ENCODE results near the gene FAM83B.

Gene FAM83B

DNA sequence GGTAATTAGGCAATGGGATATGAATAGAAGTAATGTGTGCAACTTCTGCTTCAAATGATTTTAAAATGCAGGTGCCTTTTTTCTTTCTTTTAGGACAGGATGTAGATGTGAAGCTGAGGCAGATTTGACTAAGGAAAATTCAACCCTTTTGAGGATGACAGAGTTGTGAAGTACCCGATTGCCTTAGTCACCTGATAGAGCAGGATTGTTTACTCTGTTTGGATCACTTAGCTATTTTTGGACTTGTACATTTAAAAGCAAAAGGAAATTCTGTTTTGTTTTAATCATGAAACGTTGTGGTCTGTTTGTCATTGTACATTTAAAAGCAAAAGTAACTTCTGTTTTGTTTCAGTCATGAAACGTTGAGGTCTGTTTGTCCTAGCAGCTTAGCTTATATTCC is 143.4 kb downstream of the FAM83B start:
- ATAC-seq, result no peak
- no peak for TF ChIP-seq GLIS3 (CRISPR knock-in tag; IDR thresholded peaks at IDR 0.05)
- TF ChIP-seq ZNF8 (CRISPR knock-in tag; IDR thresholded peaks at IDR 0.05), result no peak
- TF ChIP-seq, protein P1, sequence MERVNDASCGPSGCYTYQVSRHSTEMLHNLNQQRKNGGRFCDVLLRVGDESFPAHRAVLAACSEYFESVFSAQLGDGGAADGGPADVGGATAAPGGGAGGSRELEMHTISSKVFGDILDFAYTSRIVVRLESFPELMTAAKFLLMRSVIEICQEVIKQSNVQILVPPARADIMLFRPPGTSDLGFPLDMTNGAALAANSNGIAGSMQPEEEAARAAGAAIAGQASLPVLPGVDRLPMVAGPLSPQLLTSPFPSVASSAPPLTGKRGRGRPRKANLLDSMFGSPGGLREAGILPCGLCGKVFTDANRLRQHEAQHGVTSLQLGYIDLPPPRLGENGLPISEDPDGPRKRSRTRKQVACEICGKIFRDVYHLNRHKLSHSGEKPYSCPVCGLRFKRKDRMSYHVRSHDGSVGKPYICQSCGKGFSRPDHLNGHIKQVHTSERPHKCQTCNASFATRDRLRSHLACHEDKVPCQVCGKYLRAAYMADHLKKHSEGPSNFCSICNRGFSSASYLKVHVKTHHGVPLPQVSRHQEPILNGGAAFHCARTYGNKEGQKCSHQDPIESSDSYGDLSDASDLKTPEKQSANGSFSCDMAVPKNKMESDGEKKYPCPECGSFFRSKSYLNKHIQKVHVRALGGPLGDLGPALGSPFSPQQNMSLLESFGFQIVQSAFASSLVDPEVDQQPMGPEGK (CRISPR knock-in tag; IDR thresholded peaks at IDR 0.05; ENCODE audit: borderline replicate concordance), result no peak
- no peak for TF ChIP-seq ZFP3 (CRISPR knock-in tag; IDR thresholded peaks at IDR 0.05)
- TF ChIP-seq RARB (CRISPR knock-in tag; IDR thresholded peaks at IDR 0.05), result no peak
- no peak for TF ChIP-seq ARNTL (CRISPR knock-in tag; IDR thresholded peaks at IDR 0.05; ENCODE audit: borderline replicate concordance, low read depth)
- no peak for TF ChIP-seq CREB5 (CRISPR knock-in tag; IDR thresholded peaks at IDR 0.05; ENCODE audit: low read depth)
- TF ChIP-seq ISL1 (CRISPR knock-in tag; IDR thresholded peaks at IDR 0.05), result no peak
- TF ChIP-seq POU6F1 (CRISPR knock-in tag; IDR thresholded peaks at IDR 0.05; ENCODE audit: borderline replicate concordance, low read depth), result no peak
- TF ChIP-seq PPARA (CRISPR knock-in tag; IDR thresholded peaks at IDR 0.05; ENCODE audit: borderline replicate concordance), result no peak
- TF ChIP-seq TOX (CRISPR knock-in tag; IDR thresholded peaks at IDR 0.05; ENCODE audit: borderline replicate concordance), result no peak
- no peak for TF ChIP-seq CSDC2 (CRISPR knock-in tag; IDR thresholded peaks at IDR 0.05)
- TF ChIP-seq ZFP30 (CRISPR knock-in tag; IDR thresholded peaks at IDR 0.05), result no peak
- TF ChIP-seq SNAI2 (CRISPR knock-in tag; IDR thresholded peaks at IDR 0.05), result no peak
- no peak for TF ChIP-seq BACH2 (CRISPR knock-in tag; IDR thresholded peaks at IDR 0.05; ENCODE audit: borderline replicate concordance)
